HG02938 (cell line): ENCODE results near the gene DRAM1.
A peak's percentile ranks its signal among the peaks of the same experiment; 100 is the strongest.
"Not testable (repeated sequence)": the region's sequence is repeated elsewhere in the genome, so short reads cannot be mapped to it uniquely, and the experiment has no call there.

Experiments used
- ATAC-seq: cut with Tn5 transposase; IDR thresholded peaks from one replicate; pipeline ENCODE4 v1.9.1; 2021; ENCODE audit warnings: mild to moderate bottlenecking, moderate library complexity; ENCODE audit not compliant: unreplicated experiment

The DRAM1 gene

DNA sequence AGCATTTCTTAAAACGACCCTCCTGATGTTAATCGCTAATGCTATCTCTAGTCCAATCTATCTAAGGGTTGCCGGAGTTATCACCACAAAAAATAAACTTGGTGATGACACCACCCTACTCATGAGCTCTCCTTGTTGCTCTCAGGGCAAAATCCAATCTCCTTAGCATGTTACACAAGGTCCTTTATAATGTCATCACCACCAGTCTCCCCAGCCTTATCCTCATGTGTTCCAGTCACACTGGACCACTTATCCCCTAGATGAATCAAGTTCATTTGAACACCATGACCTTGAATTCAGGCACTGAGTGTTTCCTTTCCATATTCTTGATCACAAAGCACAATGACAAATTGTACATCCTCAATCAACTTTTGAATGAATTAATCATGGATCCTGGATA lies 19.0 kb upstream of the DRAM1 start:
- ATAC-seq, result no peak

DNA sequence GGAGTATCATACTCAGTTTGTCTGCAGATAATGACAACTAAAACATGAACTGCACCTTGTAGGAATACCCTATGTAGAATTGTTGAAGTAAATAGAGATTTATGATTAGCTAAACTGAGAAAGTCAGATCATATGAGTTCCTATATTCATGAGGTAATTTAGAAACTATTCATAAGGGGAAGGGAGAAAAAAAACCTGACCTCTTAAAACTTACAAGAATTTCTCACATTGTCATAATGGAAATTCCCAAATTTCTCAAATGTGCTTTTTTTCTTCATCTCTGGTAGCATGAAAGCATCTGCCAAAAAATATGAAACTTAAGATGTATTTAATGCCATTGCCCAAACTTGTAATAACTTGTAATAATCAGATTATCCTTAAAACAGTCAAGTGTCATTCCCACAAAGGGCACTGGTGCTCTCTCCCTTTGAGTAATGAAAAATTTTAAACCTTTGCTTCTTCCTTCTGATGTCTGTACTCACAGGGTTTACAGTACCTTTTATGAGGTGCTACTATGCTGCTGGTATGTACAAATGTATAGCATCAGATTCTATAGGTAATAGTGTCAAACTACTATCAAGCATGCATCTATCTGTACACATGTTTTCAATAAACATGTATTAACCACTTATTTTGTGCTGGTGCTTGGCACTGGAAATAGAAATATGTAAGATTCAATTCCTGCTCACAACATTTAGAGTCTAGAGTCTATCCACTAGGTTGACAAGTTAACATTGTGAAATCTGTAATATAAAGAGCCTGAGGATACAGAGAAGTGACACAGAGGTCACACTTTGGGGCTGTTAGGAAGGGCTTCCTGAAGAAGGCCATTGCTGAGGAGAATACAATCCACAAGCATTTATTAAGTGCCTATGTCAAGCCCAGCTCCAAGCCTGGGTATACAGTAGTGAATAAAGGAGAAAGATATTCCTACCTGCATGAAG lies 17.4 kb upstream of the DRAM1 start:
- peak; percentile 45 for ATAC-seq

DNA sequence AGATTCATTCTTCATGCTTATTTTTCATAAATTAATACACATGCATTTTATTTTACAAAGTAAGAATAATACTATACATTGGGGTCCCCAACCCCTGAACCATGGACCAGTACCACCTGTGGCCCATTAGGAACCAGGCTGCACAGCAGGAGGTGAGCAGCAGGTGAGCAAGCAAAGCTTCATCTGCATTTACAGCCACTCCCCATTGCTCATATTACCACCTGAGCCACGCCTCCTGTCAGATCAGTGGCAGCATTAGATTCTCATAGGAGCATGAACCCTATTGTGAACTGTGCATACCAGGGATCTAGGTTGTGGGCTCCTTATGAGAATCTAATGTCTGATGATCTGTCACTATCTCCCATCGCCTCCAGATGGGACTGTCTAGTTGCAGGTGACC lies 15.7 kb upstream of the DRAM1 start:
- ATAC-seq, result not testable (repeated sequence)

DNA sequence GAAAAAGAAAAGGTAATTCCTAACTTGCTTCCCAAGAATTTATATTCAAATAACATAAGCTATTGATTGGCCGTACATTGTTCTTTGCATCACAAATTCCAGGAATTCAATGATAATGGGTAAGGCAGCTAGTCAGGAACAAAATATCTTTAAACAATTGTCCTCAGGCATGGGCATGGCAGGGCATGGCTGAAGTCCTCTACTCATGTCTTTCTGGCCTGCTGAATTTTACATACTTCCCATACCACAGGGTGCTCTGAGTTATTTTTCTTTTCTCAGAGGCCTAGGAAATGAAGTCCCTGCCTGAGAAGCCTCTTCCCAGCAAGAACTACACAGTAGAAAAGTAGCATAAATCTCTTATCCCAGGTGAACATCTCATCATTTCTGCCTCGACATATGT lies 15.1 kb upstream of the DRAM1 start:
- no peak for ATAC-seq

DNA sequence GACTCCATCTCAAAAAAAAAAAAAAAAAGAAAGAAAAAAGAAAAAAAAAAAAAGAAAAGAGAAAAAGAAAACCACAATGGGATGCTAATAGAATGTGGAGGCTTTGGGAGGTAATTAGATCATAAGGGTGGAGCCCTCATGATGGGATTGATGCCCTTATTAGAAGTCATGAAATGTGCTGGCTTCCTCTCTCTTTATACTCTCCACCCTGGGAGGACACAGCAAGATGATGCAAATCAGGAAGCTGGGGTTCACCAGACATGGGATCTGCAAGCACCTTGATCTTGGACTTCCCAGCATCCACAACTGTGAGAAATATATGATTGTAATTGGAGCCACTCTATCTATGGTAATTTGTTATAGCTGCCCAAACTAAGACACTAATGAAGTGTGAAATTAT lies 13.4 kb upstream of the DRAM1 start:
- ATAC-seq, result no peak

DNA sequence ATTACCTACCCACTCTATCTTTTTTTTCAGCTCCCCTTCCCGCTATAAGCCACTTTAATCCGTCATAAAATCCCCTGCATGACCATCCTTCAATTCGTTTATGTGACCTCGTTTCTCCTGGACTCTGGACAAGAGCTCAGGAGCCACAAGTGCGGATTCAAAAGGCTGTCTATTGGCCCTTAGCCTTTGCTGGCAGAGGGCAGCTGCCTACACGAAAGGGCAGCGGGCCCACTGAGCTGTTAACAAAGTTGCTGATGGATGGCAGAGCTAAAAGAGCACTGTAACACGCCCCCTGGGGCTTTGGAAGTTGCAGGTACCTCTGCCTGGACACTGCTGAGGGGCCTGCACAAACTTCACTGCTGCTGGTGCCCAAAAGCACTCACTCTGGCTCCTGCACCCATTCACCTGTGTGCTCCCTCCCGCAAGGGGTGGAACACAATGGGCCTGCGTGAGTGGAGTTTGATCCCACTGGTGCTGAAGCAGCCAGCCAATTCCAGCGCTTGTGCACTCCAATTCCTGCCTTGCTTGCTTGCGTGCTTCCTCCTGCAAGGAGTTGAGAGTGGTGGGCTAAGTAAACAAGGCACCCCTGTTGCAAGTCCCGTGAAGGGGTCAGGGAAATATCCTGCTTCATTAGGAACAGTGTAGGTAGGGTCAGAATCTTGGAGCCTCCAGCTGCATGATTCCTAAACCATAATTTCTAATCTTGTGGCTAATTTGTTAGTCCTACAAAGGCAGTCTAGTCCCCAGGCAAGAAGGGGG lies 10.6 kb upstream of the DRAM1 start:
- no peak for ATAC-seq

DNA sequence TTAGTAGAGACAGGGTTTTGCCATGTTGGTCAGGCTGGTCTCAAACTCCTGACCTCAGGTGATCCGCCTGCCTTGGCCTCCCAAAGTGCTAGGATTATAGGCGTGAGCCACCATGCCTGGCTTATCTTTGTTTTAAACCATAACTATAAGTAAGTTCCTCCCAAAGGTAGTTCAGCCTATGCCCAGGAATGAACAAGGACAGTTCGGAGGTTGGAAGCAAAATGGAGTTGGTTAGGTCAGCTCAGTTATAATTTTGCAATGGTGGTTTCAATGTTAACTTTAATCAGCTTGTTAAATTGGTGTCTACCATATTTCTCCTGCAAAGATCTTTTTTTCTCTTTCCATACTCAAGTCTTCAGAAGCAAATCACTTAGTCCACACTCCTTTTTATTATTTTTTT lies 9.8 kb upstream of the DRAM1 start:
- not testable (repeated sequence) for ATAC-seq

DNA sequence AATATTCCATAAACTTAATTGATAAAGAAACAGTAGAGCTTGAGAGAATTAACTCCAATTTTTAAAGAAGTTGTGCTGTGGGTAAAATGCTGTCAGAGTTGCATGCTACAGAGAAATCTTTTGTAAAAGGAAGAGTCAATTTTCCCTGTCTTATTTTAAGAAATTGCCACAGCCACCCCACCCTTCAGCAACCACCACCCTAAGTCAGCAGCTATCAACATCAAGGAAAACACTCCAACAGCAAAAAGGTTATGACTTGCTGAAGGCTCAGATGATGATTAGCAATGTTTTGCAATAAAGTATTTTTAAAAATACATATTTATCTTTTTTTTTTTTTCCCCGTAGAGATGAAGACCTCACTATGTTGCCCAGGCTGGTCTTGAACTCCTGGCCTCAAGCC lies 6.5 kb upstream of the DRAM1 start:
- ATAC-seq, result no peak

DNA sequence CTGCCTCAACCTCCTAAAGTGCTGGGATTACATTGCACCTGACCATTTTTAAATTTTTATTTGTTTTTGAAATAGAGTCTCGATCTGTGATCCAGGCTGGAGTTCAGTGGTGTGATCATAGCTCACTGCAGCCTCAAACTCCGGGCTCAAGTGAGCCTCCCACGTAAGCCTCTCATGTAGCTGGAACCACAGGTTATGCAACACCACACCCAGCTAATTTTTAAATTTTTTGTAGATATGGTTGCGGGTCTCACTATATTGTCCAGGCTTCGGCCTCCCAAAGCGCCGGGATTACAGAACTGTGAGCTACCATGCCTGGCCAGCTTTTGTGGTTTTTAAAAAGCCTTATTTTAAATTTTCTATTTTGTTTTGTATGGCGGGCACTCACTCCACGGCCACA lies 2.2 kb upstream of the DRAM1 start:
- no peak for ATAC-seq

DNA sequence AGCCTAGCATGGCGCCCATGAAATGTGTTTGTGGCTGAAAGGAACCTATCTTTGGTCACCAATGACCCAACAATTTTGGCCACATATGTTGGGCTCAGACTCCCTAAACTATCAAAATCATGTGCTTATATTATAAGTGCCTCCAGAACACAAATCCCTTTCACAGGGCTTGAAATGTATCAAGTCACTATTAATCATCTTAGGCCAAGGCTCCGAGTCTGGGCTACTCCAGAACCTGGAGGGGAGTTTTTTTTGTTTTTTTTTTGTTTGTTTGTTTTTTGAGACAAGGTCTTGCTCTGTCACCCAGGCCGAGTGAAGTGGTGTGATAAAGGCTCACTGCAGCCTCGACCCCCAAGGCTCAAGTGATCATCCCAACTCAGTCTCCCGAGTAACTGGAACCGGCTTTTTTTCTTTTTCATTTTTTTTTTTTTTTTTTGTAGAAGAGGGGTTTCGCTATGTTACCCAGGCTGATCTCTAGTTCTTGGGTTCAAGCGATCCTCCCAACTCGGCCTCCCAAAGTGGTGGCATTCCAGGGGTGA lies 989 bp upstream of the DRAM1 start:
- no peak for ATAC-seq

DNA sequence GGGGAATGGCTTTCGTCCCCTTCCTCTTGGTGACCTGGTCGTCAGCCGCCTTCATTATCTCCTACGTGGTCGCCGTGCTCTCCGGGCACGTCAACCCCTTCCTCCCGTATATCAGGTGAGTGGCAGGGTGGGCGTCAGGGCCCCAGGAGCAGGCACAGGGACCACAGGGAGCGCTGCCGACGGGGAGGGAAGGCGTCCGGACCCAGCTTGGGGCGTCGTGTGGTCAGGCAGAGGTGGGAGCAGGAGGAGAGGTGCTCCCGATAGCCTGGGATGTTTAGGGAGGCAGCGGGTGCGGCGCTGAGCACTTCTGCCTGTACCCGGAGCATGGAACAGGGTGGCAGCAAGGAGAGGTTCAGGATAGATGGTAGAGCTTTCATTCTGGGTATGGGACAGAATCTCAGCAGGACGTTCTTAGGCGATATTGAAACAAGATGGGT lies 444 bp downstream of the DRAM1 start:
- peak; percentile 13 for ATAC-seq

DNA sequence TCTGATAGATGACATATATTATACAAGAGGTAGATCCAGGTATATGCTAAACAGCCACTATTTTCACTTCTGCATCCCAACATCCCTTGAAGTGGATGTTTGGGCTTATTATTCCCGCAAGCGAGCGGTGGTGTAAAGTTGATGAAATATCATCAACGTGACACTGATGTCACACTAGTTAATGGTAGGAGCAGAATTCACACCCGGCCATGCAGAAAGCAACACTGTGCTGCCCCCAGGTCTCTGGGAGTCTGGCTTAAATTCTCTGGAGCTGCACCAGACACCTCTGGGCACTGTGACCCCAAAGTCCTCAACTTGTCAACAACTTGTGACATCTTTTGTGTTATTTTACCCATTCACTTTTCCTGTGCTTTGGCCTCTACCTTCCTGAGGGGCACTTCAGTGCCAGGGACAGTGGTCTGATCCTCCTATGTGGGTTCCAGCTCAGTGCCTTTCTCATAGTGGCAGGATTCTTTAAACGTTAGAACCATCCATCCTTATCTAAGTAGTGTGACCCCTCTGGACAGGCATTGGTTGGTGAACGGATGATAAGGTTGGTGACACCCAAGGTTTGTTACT lies 952 bp downstream of the DRAM1 start:
- no peak for ATAC-seq

DNA sequence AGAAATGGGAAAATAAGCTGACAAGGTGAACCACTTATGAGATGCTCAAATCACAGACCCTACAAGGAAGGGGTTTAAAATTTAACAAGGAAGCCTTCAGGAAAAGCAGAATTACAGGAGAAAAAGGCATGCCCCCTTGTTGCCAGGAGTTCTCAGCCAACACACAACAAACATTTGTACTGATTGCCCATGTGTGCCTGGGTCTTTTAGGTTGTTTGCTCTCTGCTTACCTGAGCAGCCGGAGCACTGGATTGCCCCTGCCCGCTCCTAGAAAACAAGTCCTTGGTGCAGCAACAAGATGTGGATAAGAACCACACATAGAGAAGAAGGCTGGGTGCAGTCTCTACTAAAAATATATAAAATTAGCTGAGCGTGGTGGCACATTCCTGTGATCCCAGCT lies 3.4 kb downstream of the DRAM1 start:
- no peak for ATAC-seq

DNA sequence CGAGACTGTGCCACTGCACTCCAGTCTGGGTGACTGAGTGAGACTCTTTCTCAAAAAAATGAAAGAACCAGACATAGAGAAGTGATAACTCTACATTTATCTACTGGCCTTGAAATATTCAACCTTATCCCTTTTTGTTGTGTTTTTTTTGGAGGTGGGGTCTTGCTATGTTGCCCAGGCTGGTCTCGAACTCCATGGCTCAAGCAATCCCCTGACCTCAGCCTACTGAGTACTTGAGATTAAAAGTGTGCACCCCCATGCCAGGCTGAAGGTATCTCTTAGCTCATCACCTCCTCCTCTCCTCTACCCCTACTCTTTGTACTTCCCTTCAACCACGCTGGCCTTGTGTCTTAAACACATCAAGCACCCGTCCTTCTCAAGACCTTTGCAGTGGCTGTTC lies 3.8 kb downstream of the DRAM1 start:
- no peak for ATAC-seq

DNA sequence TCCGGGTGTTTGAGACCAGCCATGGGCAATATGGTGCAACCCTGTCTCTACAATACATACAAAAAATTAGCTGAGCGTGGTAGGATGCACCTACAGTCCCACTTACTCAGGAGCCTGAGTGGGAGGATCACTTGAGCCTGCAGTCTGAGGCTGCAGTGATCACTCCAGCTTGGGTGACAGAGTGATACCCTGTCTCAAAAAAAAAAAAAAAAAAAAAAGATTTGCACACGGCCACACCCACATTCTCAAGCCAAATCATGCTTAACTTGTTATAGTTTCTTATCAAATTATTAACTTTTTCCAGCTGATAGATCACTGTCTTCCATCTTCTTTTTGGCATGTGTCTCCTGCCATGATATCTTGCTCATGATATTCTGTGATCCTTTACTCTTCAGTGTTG lies 6.8 kb downstream of the DRAM1 start:
- no peak for ATAC-seq

DNA sequence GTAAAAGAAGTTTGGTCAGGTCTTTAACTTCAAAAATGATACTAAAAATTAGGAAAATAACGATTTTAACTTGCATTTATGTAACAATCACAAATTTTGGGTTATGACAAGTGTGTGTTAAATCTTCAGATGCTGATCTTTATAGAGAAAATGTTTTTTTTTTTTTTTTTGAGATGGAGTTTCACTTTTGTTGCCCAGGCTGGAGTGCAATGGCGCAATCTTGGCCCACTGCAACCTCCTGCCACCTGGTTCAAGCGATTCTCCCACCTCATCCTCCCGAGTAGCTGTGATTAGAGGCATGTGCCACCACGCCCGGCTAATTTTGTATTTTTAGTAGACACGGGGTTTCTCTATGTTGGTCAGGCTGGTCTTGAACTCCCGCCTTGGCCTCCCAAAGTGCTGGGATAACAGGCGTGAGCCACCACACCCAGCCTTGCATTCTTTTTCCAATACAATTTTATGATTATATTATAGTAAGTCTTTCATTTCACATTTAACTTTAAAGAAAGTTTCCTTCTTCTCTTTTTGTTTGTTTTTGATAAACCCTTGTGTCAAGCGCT lies 7.5 kb downstream of the DRAM1 start:
- ATAC-seq, result not testable (repeated sequence)

DNA sequence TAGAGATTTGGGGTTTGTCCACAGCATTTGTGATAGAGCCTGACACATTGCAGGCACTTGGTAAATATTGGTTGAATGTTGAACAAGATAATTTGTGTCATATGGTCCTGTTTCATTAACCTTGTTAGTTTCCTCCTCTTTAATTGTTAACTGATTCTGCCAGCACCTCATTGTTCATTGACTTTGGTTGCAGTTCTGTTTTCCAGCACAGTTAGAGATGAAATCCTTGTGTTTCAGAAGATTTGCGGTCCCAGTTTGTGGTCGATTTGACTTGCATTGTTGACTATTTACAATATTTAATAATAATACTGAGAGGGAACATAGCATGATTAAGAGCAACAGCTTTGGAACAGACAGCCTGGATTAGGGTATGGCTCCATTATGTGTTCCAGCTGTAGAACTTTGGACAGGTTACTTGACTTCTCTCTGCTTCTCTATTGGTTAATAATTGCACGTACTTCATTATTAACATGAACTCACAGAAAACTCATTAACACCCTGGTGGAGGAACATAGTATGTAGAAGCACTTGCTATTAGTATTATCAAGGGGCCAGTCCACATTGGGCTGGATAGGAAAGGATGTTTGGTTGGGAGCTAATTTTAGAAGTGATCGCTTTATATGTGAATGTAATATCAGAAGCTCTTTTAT lies 8.7 kb downstream of the DRAM1 start:
- peak; percentile 81 for ATAC-seq

DNA sequence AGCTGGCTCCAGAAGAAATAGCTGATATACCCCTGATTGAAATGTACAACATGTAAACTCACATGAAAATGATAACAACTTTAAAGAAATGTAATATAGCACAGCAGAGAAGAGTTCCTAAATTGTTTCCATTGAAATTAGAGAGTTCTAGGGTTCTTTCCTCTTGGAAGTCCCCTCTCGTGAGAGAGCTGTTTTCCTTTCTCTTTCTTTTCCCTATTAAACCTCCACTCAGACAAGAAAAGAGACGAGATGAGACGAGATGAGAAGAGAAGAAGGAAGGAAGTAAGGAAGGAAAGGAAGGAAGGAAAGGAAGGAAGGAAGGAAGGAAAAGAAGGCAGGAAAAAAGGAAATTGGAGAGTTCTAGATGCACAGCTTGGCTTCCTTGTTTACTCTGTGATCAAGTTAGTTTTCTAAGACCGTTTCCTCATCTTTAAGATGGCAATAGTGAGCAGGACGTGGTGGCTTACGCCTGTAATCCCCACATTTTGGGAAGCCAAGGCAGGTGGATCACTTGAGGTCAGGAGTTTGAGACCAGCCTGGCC lies 11.9 kb downstream of the DRAM1 start:
- no peak for ATAC-seq

DNA sequence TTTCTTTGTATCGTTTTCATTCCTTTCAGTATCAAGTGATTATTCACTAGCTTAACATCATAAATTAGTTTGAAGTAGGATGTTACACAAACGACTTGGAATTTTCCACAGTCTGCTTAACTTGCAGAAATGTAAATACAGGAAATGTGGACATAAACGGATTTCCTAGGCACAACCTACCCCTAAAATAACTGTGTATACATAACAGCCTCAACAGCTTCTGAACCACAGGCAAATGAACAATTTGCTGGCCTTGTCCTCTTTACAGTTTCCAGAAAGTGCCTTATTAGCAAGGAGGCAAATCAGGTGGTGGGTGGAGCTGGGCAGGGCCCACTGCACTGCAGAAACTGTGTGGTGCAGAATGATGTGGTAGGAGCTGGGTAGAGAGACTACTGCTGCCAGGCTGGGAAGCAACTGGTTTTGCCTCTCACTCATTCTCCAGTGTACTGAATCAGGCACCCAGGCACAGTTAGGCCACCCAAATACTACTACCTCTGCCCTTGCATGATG lies 14.1 kb downstream of the DRAM1 start:
- peak; percentile 70 for ATAC-seq

DNA sequence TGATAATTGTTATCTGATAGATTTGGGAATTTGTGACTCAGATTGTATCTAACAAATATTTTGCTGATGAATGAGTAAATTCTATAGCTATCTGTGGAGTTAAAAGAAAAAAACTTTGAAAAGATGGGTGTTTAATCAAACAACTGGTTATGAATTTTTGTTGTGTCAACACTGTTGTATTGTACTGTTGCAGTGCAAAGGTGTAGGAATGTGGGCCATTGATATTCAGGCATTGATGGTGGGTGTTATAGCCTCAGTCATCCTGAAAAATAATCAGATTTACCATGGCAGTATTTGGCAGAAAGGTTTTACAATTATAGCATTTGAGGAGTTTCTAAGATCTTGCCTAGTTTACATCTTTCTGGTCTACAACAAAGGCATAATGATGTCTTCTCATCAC lies 15.4 kb downstream of the DRAM1 start:
- ATAC-seq, result no peak
